GM23338 (cell line): ENCODE measurements around the gene SLC6A12. TPM values are rescaled to one million over a fixed set of nuclear protein-coding genes. Genes with fewer than 3 reads are reported as not detected.

Source experiments
- ATAC-seq: fragments of 200-7000 bp; cut with Tn5 transposase; 3 replicates; pipeline ENCODE4 v1.9.1; 2020
- DNase-seq: peaks from one replicate; pipeline ENCODE4 v3.0.0-alpha.2; 2015; ENCODE audit warnings: low spot score
- H2AFZ ChIP-seq: fragments of 200-600 bp; sonication (generic); 2 replicates; pipeline ENCODE4 v1.8.0; 2016; ENCODE audit warnings: antibody characterized with exemption, mild to moderate bottlenecking, moderate library complexity
- H3F3A ChIP-seq: fragments of 200-600 bp; sonication (generic); replicated peaks from 2 replicates; pipeline ENCODE4 v1.8.0; 2017; ENCODE audit warnings: antibody characterized with exemption, mixed run types, low read depth
- H3K27ac ChIP-seq: fragments of 200-600 bp; sonication (generic); 2 replicates; pipeline ENCODE4 v1.6.1; 2016; ENCODE audit warnings: low read depth
- H3K27me3 ChIP-seq: fragments of 200-600 bp; sonication (generic); 2 replicates; pipeline ENCODE4 v1.8.0; 2016; ENCODE audit warnings: mild to moderate bottlenecking, mixed run types, moderate library complexity; ENCODE audit not compliant: insufficient read depth
- H3K36me3 ChIP-seq: fragments of 200-600 bp; sonication (generic); 2 replicates; pipeline ENCODE4 v1.8.0; 2016; ENCODE audit warnings: mild to moderate bottlenecking; ENCODE audit not compliant: insufficient read depth
- H3K4me1 ChIP-seq: fragments of 200-600 bp; sonication (generic); 2 replicates; pipeline ENCODE4 v1.8.0; 2016; ENCODE audit warnings: mild to moderate bottlenecking, moderate library complexity; ENCODE audit not compliant: insufficient read depth
- H3K4me2 ChIP-seq: fragments of 200-600 bp; sonication (generic); 2 replicates; pipeline ENCODE4 v1.7.1; 2017; ENCODE audit warnings: mixed run types
- H3K4me3 ChIP-seq: fragments of 200-600 bp; sonication (generic); 2 replicates; pipeline ENCODE4 v1.6.1; 2016; ENCODE audit warnings: mixed run types
- H3K79me2 ChIP-seq: fragments of 200-600 bp; sonication (generic); replicated peaks from 2 replicates; pipeline ENCODE4 v1.8.0; 2017; ENCODE audit warnings: mild to moderate bottlenecking; ENCODE audit not compliant: insufficient read depth
- H3K9me2 ChIP-seq: fragments of 200-600 bp; sonication (generic); 2 replicates; pipeline ENCODE4 v1.8.0; 2017; ENCODE audit not compliant: insufficient read depth
- H4K20me1 ChIP-seq: fragments of 200-600 bp; sonication (generic); replicated peaks from 2 replicates; pipeline ENCODE4 v1.8.0; 2017; ENCODE audit warnings: mild to moderate bottlenecking; ENCODE audit not compliant: insufficient read depth
- H3K27ac Mint-ChIP-seq: 2 replicates; pipeline ENCODE4 v1.8.0; 2020; ENCODE audit warnings: inconsistent platforms, mild to moderate bottlenecking, moderate library complexity, mixed read lengths
- H3K27me3 Mint-ChIP-seq: 3 replicates; pipeline ENCODE4 v1.8.0; 2022; ENCODE audit warnings: low read depth, mild to moderate bottlenecking, moderate library complexity, mixed read lengths, inconsistent platforms; ENCODE audit not compliant: insufficient read depth, poor library complexity
- H3K36me3 Mint-ChIP-seq: 3 replicates; pipeline ENCODE4 v1.8.0; 2021; ENCODE audit warnings: low read depth, mild to moderate bottlenecking, inconsistent platforms, moderate library complexity, mixed read lengths
- H3K4me1 Mint-ChIP-seq: 3 replicates; pipeline ENCODE4 v1.8.0; 2020; ENCODE audit warnings: mild to moderate bottlenecking, inconsistent platforms, mixed read lengths
- H3K4me3 Mint-ChIP-seq: 3 replicates; pipeline ENCODE4 v1.8.0; 2021; ENCODE audit warnings: moderate library complexity, mild to moderate bottlenecking, inconsistent platforms, mixed read lengths
- H3K9me3 Mint-ChIP-seq: 3 replicates; pipeline ENCODE4 v1.8.0; 2020; ENCODE audit warnings: moderate library complexity, mild to moderate bottlenecking, inconsistent platforms, mixed read lengths
- CREB1 ChIP-seq: fragments of 250-450 bp; sonication (Bioruptor Pico); IDR thresholded peaks from 2 replicates; pipeline ENCODE4 v1.5.0; 2020; ENCODE audit warnings: low read depth, mild to moderate bottlenecking, moderate library complexity
- EZH2 ChIP-seq: fragments of 200-600 bp; sonication (generic); IDR thresholded peaks from one replicate; pipeline ENCODE4 v1.8.0; 2017; ENCODE audit warnings: antibody characterized with exemption, mild to moderate bottlenecking, low read depth; ENCODE audit not compliant: unreplicated experiment
- EZH2phosphoT487 ChIP-seq: fragments of 200-600 bp; sonication (generic); IDR thresholded peaks from one replicate; pipeline ENCODE4 v1.8.1; 2018; ENCODE audit warnings: antibody characterized with exemption; ENCODE audit not compliant: unreplicated experiment
- JUNB ChIP-seq: IDR thresholded peaks from one replicate; pipeline ENCODE4 v1.6.1; 2016; ENCODE audit warnings: antibody characterized with exemption; ENCODE audit not compliant: unreplicated experiment
- NANOG ChIP-seq: IDR thresholded peaks from 2 replicates; pipeline ENCODE4 v1.6.1; 2016; ENCODE audit warnings: antibody characterized with exemption, borderline replicate concordance
- POLR2AphosphoS5 ChIP-seq: IDR thresholded peaks from 2 replicates; pipeline ENCODE4 v1.6.1; 2016; ENCODE audit warnings: antibody characterized with exemption, low read depth
- STAT1 ChIP-seq: IDR thresholded peaks from one replicate; pipeline ENCODE4 v1.6.1; 2016; ENCODE audit warnings: antibody characterized with exemption; ENCODE audit not compliant: unreplicated experiment
- ZNF114 ChIP-seq: fragments of 250-450 bp; sonication (Bioruptor Pico); IDR thresholded peaks from 2 replicates; pipeline ENCODE4 v1.5.0; 2020; ENCODE audit warnings: mild to moderate bottlenecking, moderate library complexity
- ZNF331 ChIP-seq: fragments of 250-450 bp; sonication (Bioruptor Pico); IDR thresholded peaks from 2 replicates; pipeline ENCODE4 v1.5.0; 2020; ENCODE audit warnings: low read depth, mild to moderate bottlenecking, moderate library complexity
- polyA plus RNA-seq: library from polyadenylated mRNA; unstranded; fragments of >200 nt; fragmentation: Nextera tagmentation; extraction: Ambion mirVana; gene quantifications from 2 replicates; pipeline ENCODE4 v1.2.1, GENCODE V29; 2016
- total RNA-seq: library from RNA; depleted of rRNA; stranded (reverse); fragments of >200 nt; shearing (Covaris generic); gene quantifications from 2 replicates; pipeline ENCODE4 v1.2.3, GENCODE V29; 2014
- TF ChIP-seq, protein P1 (sequence below): IDR thresholded peaks from 2 replicates; pipeline ENCODE4 v1.6.1; 2016; ENCODE audit warnings: antibody characterized with exemption
- TF ChIP-seq, protein P2 (sequence below): IDR thresholded peaks from one replicate; pipeline ENCODE4 v1.6.1; 2018; ENCODE audit warnings: antibody characterized with exemption; ENCODE audit not compliant: unreplicated experiment
- TF ChIP-seq, protein P3 (sequence below): fragments of 250-450 bp; sonication (Bioruptor Pico); IDR thresholded peaks from 2 replicates; pipeline ENCODE4 v1.5.0; 2020; ENCODE audit warnings: mild to moderate bottlenecking, moderate library complexity

The SLC6A12 gene
- total and polyA plus RNA-seq, 2 experiments from 2014 or later, result 0.56 TPM; not detected in 1

DNA sequence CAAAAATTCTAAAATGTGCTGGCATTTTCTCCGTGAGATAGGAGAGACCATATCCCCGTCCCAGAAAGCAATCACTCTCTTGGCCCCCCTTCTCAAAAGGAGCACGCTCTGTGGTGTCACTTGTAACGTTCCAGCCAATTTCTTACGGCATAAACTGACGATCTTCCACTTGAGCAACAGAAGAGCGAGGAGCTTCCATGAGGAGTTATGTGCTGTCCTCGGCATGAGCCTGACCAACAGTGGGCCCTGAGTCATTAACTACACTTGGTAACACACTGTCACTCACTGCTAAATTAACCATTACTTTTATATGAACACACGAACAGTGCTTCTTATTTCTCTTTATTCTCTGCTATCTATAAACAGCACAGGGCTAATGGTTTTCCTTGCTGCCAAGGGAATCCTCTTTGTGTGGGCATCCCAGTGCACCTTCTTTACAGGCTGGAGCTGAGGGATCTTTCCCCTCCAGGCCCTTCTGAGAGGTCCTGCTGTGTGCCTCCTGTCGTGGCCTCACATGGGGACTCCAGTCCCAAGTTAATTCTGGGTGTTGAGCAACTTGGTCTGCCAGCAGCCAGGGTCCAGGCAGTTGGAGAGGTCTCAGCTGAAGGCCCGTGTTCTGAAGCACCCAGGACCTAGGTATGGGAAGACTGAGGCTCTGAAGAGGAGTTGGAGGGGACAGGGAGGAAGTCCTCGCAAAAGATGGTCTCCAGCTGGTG, 39.3 kb upstream of the SLC6A12 start (continued):
- TF ChIP-seq, protein P1, sequence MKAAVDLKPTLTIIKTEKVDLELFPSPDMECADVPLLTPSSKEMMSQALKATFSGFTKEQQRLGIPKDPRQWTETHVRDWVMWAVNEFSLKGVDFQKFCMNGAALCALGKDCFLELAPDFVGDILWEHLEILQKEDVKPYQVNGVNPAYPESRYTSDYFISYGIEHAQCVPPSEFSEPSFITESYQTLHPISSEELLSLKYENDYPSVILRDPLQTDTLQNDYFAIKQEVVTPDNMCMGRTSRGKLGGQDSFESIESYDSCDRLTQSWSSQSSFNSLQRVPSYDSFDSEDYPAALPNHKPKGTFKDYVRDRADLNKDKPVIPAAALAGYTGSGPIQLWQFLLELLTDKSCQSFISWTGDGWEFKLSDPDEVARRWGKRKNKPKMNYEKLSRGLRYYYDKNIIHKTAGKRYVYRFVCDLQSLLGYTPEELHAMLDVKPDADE, result no peak
- TF ChIP-seq CREB1 (CRISPR knock-in tag), result no peak

DNA sequence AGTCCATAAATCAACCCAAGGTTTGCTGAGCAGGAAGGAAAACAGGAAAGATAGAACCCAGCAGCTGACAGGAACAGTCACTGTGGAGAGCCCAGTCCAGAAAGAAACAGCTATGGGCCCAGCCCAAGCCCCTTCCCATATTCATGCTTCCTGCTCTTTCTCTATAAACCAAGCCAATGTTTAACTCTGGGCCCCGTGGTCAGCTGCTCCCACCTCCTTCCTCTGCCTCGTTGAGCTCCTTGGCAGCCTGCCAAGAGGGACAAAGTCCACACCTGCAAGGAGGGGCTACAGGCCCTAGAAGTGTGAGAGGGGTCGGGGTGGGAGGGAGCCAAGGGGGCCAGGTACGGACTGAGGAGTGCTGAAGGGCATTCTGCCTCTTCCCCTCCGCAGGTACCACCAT, 38.7 kb upstream of the SLC6A12 start:
- Mint-ChIP-seq H3K4me3 (no peak overlapping the region), H3K27me3 (peaks cover 4% of the 10 kb centered on the region), H3K27ac (no peak overlapping the region), H3K4me1 (peaks cover 12% of the 10 kb centered on the region), H3K36me3 (no peaks in the 10 kb centered on the region), H3K9me3 (peaks cover 6% of the 10 kb centered on the region)
- Histone ChIP-seq H3F3A (no peaks in the 10 kb centered on the region), H3K27me3 (no peaks in the 10 kb centered on the region), H3K79me2 (no peaks in the 10 kb centered on the region), H3K4me1 (no peaks in the 10 kb centered on the region), H3K36me3 (no peaks in the 10 kb centered on the region), H3K27ac (no peak overlapping the region), H3K4me2 (no peak overlapping the region), H3K9me2 (no peaks in the 10 kb centered on the region; the same call in 1 of the 2 replicates), H4K20me1 (no peaks in the 10 kb centered on the region), H3K4me3 (no peak overlapping the region), H2AFZ (no peak overlapping the region)
- ATAC-seq (no peak), DNase-seq (no peak)
- TF ChIP-seq, protein P2, sequence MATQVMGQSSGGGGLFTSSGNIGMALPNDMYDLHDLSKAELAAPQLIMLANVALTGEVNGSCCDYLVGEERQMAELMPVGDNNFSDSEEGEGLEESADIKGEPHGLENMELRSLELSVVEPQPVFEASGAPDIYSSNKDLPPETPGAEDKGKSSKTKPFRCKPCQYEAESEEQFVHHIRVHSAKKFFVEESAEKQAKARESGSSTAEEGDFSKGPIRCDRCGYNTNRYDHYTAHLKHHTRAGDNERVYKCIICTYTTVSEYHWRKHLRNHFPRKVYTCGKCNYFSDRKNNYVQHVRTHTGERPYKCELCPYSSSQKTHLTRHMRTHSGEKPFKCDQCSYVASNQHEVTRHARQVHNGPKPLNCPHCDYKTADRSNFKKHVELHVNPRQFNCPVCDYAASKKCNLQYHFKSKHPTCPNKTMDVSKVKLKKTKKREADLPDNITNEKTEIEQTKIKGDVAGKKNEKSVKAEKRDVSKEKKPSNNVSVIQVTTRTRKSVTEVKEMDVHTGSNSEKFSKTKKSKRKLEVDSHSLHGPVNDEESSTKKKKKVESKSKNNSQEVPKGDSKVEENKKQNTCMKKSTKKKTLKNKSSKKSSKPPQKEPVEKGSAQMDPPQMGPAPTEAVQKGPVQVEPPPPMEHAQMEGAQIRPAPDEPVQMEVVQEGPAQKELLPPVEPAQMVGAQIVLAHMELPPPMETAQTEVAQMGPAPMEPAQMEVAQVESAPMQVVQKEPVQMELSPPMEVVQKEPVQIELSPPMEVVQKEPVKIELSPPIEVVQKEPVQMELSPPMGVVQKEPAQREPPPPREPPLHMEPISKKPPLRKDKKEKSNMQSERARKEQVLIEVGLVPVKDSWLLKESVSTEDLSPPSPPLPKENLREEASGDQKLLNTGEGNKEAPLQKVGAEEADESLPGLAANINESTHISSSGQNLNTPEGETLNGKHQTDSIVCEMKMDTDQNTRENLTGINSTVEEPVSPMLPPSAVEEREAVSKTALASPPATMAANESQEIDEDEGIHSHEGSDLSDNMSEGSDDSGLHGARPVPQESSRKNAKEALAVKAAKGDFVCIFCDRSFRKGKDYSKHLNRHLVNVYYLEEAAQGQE, result no peak
- TF ChIP-seq ZNF331 (CRISPR knock-in tag), result no peak
- no peak for TF ChIP-seq CREB1 (CRISPR knock-in tag)
- TF ChIP-seq STAT1, result no peak
- TF ChIP-seq, protein P1, result no peak
- no peak for TF ChIP-seq NANOG
- TF ChIP-seq EZH2, result no peak
- TF ChIP-seq, protein P3, sequence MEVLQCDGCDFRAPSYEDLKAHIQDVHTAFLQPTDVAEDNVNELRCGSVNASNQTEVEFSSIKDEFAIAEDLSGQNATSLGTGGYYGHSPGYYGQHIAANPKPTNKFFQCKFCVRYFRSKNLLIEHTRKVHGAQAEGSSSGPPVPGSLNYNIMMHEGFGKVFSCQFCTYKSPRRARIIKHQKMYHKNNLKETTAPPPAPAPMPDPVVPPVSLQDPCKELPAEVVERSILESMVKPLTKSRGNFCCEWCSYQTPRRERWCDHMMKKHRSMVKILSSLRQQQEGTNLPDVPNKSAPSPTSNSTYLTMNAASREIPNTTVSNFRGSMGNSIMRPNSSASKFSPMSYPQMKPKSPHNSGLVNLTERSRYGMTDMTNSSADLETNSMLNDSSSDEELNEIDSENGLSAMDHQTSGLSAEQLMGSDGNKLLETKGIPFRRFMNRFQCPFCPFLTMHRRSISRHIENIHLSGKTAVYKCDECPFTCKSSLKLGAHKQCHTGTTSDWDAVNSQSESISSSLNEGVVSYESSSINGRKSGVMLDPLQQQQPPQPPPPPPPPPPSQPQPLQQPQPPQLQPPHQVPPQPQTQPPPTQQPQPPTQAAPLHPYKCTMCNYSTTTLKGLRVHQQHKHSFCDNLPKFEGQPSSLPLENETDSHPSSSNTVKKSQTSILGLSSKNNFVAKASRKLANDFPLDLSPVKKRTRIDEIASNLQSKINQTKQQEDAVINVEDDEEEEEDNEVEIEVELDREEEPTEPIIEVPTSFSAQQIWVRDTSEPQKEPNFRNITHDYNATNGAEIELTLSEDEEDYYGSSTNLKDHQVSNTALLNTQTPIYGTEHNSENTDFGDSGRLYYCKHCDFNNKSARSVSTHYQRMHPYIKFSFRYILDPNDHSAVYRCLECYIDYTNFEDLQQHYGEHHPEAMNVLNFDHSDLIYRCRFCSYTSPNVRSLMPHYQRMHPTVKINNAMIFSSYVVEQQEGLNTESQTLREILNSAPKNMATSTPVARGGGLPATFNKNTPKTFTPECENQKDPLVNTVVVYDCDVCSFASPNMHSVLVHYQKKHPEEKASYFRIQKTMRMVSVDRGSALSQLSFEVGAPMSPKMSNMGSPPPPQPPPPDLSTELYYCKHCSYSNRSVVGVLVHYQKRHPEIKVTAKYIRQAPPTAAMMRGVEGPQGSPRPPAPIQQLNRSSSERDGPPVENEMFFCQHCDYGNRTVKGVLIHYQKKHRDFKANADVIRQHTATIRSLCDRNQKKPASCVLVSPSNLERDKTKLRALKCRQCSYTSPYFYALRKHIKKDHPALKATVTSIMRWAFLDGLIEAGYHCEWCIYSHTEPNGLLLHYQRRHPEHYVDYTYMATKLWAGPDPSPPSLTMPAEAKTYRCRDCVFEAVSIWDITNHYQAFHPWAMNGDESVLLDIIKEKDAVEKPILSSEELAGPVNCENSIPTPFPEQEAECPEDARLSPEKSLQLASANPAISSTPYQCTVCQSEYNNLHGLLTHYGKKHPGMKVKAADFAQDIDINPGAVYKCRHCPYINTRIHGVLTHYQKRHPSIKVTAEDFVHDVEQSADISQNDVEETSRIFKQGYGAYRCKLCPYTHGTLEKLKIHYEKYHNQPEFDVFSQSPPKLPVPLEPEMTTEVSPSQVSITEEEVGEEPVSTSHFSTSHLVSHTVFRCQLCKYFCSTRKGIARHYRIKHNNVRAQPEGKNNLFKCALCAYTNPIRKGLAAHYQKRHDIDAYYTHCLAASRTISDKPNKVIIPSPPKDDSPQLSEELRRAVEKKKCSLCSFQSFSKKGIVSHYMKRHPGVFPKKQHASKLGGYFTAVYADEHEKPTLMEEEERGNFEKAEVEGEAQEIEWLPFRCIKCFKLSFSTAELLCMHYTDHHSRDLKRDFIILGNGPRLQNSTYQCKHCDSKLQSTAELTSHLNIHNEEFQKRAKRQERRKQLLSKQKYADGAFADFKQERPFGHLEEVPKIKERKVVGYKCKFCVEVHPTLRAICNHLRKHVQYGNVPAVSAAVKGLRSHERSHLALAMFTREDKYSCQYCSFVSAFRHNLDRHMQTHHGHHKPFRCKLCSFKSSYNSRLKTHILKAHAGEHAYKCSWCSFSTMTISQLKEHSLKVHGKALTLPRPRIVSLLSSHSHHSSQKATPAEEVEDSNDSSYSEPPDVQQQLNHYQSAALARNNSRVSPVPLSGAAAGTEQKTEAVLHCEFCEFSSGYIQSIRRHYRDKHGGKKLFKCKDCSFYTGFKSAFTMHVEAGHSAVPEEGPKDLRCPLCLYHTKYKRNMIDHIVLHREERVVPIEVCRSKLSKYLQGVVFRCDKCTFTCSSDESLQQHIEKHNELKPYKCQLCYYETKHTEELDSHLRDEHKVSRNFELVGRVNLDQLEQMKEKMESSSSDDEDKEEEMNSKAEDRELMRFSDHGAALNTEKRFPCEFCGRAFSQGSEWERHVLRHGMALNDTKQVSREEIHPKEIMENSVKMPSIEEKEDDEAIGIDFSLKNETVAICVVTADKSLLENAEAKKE (CRISPR knock-in tag), result no peak
- TF ChIP-seq EZH2phosphoT487, result no peak
- no peak for TF ChIP-seq ZNF114 (CRISPR knock-in tag)
- TF ChIP-seq JUNB, result no peak
- TF ChIP-seq POLR2AphosphoS5, result no peak
